ENCODE measurements around the gene NLGN1.

NLGN1 gene

DNA sequence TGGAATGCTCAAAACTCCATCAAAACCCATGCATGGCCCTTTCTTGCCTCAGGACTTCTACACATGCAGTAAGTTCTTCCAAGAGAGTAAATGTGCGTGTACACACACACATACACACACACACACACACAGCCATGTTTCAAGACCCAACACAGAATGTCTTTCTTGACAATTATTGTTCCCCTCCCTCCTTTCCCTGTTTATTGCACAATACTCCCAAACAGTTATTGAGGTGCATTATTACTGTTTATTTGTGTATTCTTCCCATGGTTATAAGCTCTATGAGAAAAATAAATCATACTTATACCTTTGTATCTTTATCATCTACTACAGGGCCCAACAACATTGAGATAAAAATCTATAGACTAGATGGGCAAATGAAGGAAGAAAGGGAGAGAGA is 937.8 kb downstream of the NLGN1 start:
- no peak for DNase-seq (ENCODE audit: low spot score)

DNA sequence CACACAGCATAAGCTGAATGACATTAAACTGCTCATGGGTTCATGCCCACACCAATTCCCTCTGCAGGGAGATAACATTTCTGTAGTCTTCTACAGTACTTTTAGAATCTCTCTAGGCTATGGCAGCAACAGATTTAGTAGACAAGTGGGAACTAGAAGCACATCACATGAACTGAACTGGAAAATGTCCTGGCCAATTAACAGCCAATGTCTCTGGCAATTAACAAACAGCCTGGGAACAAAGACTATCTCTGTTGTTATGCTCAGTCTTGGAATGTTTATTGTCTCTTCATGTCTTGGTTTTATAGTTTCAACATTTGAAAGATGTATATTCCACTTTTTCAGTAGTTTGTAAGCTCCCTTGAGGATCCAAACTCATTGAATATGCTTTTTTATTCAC is 938.4 kb downstream of the NLGN1 start:
- DNase-seq (ENCODE audit: low spot score), result no peak

All from RKO (cell line).